ENCODE measurements around the gene BATF2. TPM values are rescaled to one million over a fixed set of nuclear protein-coding genes. Genes with fewer than 3 reads are reported as not detected.
"Not testable (repeated sequence)": the region's sequence is repeated elsewhere in the genome, so short reads cannot be mapped to it uniquely, and the experiment has no call there.

The BATF2 gene
- total RNA-seq, 4 donors from 2014 or later = 5.0 to 12.0 (median 11.2) TPM

DNA sequence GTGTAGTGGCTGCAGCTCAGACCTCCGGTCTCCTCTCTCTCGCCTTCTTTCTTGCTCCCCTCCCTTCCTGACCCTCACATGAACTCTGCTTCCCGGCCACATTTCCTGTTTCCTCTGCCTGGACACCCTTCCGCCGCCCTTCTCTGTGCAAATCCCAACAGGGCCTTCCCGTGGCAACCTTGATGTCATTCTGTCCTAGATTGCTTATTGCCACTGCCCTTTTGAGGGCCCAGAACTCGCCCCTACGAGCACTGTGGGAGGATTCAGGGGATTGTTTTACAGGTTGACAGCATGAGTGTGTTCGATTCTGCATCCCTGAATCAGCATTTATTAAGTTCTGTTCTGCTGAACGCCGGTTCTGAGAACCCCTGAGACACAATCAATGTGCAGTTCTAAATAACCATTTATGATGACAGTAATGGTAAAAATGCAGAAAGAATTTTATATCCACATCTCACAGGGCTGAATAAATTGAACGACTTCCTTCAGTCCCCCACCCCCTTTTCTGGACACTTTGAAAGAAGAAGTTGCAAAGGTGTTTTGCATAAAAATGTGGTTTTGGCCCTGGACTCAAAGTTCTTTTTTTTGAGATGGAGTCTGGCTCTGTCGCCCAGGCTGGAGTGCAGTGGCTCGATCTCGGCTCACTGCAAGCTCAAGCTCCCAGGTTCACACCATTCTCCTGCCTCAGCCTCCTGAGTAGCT is 6.4 kb downstream of the BATF2 start:
- DNase-seq = peak in 2 of 3 donors; percentile 53 to 56
- Histone ChIP-seq H3K4me3 (peak overlapping the region in 1 of 4 donors; percentile 14), H3K27ac (peak overlapping the region; percentile 43 to 73 (median 58)), H3K27me3 (no peaks in the 10 kb centered on the region), H3K4me1 (peaks cover 0 to 20% (median 16%) of the 10 kb centered on the region in 4 donors), H3K9me3 (no peaks in the 10 kb centered on the region), H3K36me3 (peaks cover 0 to 3% (median 0%) of the 10 kb centered on the region in 3 donors)
- TF ChIP-seq POLR2A (IDR thresholded peaks at IDR 0.05) = no peak
- TF ChIP-seq, protein P1, sequence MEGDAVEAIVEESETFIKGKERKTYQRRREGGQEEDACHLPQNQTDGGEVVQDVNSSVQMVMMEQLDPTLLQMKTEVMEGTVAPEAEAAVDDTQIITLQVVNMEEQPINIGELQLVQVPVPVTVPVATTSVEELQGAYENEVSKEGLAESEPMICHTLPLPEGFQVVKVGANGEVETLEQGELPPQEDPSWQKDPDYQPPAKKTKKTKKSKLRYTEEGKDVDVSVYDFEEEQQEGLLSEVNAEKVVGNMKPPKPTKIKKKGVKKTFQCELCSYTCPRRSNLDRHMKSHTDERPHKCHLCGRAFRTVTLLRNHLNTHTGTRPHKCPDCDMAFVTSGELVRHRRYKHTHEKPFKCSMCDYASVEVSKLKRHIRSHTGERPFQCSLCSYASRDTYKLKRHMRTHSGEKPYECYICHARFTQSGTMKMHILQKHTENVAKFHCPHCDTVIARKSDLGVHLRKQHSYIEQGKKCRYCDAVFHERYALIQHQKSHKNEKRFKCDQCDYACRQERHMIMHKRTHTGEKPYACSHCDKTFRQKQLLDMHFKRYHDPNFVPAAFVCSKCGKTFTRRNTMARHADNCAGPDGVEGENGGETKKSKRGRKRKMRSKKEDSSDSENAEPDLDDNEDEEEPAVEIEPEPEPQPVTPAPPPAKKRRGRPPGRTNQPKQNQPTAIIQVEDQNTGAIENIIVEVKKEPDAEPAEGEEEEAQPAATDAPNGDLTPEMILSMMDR (IDR thresholded peaks at IDR 0.05) = no peak

- Histone ChIP-seq H3K4me1 (peaks cover 0 to 20% (median 14%) of the 10 kb centered on the region in 4 donors), H3K27me3 (no peaks in the 10 kb centered on the region), H3K27ac (peak overlapping the region; percentile 28 to 73 (median 58)), H3K9me3 (no peaks in the 10 kb centered on the region), H3K4me3 (peak overlapping the region in 1 of 4 donors; percentile 14), H3K36me3 (peaks cover 0 to 3% (median 0%) of the 10 kb centered on the region in 3 donors)
- no peak for DNase-seq
- no peak for TF ChIP-seq POLR2A (IDR thresholded peaks at IDR 0.05)
- TF ChIP-seq, protein P1 (IDR thresholded peaks at IDR 0.05) = no peak
Measured at GRCh38 chr11:64989416-64989815, 7.4 kb downstream of the BATF2 start.

DNA sequence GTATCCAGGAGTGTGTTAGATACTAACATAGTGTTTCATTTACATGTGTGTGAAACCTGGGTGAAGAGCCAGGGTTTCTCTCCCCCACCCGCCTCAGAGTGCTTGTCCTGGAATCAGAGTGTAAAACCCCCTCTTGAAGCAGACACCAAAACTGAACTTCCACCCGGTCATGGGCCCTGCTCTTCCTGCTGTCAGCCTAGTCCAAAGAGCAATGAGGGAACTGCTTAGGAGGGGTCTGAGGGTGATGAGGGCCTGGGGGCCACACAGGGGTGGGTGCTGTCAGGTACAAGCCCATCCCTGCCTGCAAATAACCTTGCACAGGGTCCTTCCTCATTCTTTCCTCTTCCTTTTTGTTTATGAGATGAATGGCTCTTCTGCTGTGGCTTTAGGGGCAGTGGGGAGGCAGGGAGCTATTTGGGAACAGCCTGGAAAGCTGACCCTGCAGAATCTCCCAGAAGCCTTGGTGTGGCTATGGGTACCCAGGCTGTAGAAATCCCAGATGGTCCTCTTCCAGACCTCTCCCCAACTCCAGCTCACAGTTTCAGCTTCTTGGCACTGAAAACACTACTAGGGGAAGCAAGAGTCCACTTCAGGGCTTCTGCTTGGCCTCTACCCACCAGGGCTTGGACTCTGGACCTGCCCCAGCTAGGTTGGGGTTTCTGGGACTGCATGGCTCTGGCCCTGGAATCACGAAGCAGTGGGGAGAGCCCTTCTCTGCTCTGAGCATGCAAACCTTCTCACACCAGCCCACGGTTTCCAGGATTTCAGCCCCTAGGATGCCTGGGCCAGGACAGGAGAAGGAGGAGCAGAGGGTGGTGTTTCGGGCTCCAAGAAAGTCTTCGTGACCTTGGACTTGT is 8.5 kb downstream of the BATF2 start:
- no peaks in the 10 kb centered on the region for H3K36me3 ChIP-seq
- TF ChIP-seq, protein P1 (IDR thresholded peaks at IDR 0.05) = no peak
- TF ChIP-seq POLR2A (IDR thresholded peaks at IDR 0.05) = no peak
- H3K9me3 ChIP-seq = no peaks in the 10 kb centered on the region
- H3K27me3 ChIP-seq = no peaks in the 10 kb centered on the region
- H3K4me1 ChIP-seq = peaks cover 0 to 20% (median 14%) of the 10 kb centered on the region in 4 donors
- peak overlapping the region in 1 of 4 donors; percentile 73 for H3K27ac ChIP-seq
- DNase-seq = no peak
- H3K4me3 ChIP-seq = no peak overlapping the region

DNA sequence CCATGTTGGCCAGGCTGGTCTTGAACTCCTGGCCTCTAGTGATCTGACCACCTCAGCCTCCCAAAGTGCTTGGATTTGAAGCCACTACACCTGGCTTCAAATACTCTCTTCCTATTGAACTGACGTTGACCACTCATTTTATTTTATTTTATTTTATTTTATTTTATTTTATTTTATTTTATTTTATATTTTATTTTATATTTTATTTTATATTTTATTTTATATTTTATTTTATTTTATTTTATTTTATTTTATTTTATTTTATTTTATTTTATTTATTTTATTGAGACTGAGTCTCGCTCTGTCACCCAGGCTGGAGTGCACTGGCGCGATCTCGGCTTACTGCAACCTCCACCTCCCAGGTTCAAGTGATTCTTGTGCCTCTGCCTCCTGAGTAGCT is 13.4 kb downstream of the BATF2 start:
- not testable (repeated sequence) for H3K27ac ChIP-seq, H3K4me1 ChIP-seq, H3K4me3 ChIP-seq

DNA sequence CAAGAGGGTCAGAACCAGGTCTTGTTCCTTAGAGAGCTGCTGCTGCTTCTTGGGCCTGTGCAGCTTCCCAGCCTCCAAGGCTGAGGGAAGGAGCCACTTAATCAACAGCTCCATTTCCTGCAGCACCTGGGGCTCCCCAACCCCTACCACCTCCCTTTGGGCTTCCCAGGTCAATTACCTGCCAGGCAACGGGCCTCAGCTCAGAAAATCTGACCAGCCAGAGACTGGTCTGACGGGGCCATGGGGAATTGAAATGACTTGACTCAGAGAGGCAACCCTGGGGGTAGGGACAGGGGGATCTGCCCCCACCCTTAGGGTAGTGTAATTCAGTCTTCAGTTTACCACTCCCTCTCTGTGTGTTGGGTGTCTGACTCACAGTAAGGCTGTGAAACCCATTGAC is 20.1 kb downstream of the BATF2 start:
- H3K4me3 ChIP-seq = no peak overlapping the region
- H3K27me3 ChIP-seq = no peaks in the 10 kb centered on the region
- no peak for DNase-seq
- no peaks in the 10 kb centered on the region for H3K9me3 ChIP-seq
- H3K4me1 ChIP-seq = peaks cover 0 to 9% (median 0%) of the 10 kb centered on the region in 4 donors
- no peak overlapping the region for H3K27ac ChIP-seq
- TF ChIP-seq, protein P1 (IDR thresholded peaks at IDR 0.05) = no peak
- no peak for TF ChIP-seq POLR2A (IDR thresholded peaks at IDR 0.05)
- no peaks in the 10 kb centered on the region for H3K36me3 ChIP-seq

More for the DNA sequence above, 13.4 kb downstream of the BATF2 start:
- H3K36me3 ChIP-seq, H3K27me3 ChIP-seq, DNase-seq, H3K9me3 ChIP-seq: not testable (repeated sequence)

DNA sequence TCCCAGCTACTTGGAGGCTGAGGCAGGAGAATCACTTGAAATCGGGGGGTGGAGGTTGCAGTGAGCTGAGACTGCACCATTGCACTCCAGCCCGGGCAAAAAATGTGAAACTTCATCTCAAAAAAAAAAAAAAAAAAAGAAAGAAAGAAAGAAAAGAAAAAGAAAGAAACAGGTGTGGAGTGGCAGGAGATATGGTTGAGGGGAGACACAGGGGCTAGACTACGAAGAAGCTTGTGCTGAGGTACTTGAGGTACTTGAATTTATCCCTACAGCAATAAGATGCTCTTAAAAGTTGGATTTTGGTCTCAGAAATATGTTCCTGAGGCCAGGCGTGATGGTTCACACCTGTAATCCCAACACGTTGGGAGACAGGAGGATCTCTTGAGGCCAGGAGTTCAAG is 22.6 kb downstream of the BATF2 start:
- H3K27ac ChIP-seq = peak overlapping the region in 2 of 4 donors; percentile 35 to 60
- DNase-seq = no peak
- no peaks in the 10 kb centered on the region for H3K27me3 ChIP-seq
- H3K4me3 ChIP-seq = no peak overlapping the region
- no peaks in the 10 kb centered on the region for H3K9me3 ChIP-seq
- TF ChIP-seq, protein P1 (IDR thresholded peaks at IDR 0.05) = no peak
- no peak for TF ChIP-seq POLR2A (IDR thresholded peaks at IDR 0.05)
- peaks cover 0 to 13% (median 0%) of the 10 kb centered on the region in 4 donors for H3K4me1 ChIP-seq
- no peaks in the 10 kb centered on the region for H3K36me3 ChIP-seq

Data from Peyer's patch (tissue), 4 donors.